NCI-H524 (cell line): ENCODE measurements around the gene ARL8A.
"Not testable (repeated sequence)": the region's sequence is repeated elsewhere in the genome, so short reads cannot be mapped to it uniquely, and the experiment has no call there.

ENCODE experiments used
- DNase-seq, 2 experiments: peaks; one replicate each; lab custom pipeline; 2025; lab: John Stamatoyannopoulos, UW

Gene ARL8A

DNA sequence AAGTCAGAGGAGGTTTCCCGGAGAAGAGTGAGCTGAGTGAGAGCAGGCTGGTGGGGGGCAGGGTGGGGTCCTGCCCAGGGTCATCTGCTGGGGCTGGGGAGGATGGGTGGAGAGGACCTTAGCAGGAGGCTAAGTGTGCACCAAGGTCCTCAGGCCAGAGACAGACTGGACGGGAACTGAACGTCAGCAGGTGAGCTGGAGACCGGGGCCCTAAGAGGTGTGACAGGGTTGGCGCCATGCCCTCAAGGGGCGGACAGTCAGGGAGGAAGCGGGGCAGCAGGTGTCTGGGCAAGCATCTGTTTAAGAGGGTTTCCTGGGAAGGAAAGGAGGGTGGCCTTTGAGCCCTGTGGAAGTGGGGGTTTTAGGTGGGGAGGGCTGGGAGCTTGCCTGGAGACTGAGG lies 29.5 kb upstream of the ARL8A start:
- no peak for DNase-seq

DNA sequence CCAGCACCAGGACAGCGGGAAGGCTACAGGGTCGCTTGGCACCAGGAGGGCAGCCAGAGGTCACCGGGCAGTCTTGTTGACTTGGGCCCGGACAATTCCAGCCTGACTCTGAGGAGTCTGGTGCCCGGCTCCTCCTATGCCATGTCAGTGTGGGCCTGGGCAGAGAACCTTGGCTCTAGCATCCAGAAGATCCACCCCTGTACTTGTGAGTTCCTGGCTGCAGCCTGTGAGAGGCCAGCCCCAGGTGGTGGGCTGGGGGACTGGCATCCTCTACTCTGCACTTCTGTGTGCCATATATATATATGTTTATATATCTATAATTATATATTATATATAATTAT lies 27.4 kb upstream of the ARL8A start:
- DNase-seq, result no peak

GRCh38 chr1:202171292-202172014 lies 26.9 kb upstream of the ARL8A start:
- DNase-seq, result no peak

DNA sequence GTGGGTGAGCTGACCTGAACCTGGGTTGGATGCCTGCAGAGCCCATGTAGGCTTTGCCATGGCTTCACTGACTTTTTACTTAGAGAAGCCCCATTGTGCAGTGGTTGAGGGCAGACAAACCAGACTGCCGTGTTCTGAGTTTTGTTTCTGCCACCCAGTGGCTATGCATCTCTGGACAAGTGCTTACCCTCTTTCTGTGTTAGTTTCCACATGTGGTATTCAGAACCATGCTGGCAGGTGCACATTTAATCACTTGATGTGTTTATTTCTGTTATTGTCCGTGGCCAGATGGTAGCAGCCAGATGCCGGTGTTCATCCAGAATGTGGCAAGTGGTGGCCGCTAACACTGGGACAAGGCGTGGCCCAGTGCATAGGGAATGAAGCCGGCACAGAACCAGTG lies 26.2 kb upstream of the ARL8A start:
- peak; percentile 80 to 91 for DNase-seq

DNA sequence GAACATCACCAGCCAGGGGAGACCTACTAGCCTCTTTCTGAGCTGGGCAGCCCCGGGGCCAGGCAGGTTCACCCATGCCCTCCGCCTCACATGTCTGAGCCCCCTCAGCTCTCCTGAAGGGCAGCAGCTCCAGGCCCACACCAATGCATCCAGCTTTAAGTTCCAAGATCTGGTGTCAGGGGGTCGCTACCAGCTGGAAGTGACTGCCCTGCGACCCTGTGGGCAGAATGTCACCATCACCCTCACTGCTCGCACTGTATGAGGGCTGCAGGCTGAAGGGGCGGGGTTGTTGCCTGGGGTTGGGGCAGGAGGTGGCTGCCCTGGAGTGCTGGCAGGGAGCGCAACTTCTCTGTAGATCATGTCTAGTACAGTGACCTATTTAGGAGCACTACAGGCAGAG lies 24.3 kb upstream of the ARL8A start:
- DNase-seq, result no peak

DNA sequence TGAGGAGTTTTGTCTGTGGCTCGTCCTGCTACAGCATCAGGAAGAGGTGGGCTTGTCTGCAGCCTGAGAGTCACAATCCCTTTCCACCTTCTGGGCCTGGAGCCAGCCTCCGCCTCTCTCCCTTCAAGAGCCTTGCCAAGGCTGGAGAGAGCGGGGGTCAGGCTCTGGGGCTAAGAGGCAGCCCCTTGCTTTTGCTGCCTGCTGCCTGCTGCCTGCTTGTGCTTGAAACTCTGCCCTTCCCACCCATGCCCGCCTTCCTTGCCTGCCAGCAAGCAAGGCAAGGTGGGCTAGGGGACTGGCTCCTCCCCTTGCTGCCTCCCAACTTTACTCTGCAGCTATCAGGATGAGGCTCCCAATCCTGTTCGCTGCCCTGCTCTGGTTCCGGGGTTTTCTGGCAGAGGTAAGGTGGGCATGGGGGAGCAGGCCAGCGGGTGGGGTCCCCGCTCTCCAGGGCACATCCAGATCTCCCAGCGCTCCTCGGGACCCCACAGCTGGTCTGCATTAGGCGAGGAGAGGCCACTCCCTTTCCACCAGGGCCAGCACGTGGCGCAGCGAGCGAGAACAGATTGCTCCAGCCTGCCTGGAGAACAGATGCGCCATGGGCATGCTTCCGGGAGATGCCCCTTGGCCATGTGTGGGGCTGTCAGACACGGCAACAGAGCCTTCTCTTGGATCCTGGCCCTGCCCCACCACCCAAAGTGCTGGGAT lies 23.3 kb upstream of the ARL8A start:
- peak; percentile 74 to 89 for DNase-seq

DNA sequence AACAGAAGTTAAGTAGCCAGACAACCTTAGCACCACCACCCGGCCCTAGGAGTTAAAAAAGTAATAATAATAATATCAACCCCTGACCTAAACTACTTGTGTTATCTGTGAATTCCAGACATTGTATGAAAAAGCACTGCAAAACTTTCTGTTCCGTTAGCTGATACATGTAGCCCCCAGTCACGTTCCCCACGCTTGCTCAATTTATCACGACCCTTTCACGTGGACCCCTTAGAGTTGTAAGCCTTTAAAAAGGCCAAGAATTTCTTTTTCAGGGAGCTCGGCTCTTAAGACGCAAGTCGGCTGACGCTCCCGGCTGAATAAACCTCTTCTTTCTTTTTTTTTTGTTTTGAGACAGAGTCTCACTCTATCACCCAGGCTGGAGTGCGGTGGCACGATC lies 22.5 kb upstream of the ARL8A start:
- not testable (repeated sequence) for DNase-seq

- no peak for DNase-seq
These were observed 21.7 kb upstream of the ARL8A start for GRCh38 chr1:202165942-202166843.

DNA sequence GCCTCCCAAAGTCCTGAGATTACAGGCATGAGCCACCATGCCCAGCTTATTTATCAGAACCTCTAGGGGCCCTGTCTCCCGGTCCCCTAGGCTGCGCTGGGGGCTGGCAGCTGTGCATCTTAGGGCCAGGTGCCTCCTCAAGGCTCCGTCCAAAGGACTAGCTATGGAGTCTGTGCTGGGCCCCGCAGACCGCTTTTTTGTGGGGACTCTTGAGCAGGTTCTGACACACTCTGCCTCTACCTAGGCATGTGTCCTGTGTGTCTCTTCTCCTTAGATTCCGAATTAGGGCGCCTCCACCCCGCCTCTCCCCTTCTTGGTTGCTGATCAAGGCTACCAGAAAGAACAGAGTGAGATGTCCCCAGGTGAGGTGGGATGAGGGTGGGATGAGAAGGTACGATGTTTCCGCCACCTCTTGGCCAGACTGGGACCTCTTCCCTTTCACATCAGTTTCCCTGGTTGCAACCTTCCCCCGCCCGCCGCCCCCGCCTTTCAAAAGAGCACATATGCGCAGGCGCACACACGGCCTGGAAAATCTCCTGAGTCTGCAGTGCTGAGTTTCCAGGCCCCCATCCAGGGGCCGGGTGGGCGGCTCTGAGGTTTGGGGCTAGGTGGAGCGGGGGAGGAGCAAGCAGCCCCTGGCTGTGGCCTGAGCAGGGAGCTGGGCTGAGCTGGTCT lies 20.9 kb upstream of the ARL8A start:
- DNase-seq, result no peak

DNA sequence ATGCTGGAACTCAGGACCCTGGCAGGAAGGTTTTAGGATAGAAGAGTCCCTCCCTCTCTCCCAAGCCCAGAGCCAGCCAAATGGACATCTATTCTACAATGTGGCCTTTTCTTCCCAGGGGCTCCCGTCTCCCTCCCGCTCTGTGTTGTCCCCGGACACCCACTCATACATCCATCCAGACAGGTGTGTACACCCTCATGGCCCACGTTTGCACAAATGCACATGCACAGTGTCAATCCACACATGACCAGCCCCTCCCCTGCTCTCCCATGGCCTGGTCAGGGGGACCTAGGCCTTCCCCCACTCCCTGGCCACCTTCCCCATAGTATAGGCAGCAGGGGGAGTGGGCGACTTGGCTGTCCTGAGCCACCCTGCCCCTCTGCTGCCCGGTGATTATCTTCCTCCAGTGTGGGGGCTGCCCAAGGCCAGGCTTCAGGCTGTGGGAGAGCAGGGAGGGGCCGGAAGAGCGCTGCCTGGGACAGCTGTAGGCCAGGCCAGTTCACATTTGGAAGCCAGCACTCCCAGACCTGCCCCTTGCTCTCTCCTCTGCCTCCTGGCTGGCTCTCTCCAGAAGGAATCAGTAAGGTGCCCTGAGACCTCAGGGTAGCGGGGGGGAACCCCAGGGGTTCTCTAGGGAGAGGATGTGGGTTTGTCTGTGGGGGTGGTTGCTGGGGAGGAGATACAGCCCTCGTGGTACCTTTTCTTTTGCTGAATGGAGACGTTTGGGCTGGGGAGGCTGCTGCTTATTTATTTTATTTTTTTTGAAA lies 19.9 kb upstream of the ARL8A start:
- DNase-seq, result no peak

GRCh38 chr1:202163281-202164270 lies 19.0 kb upstream of the ARL8A start:
- DNase-seq, result no peak

GRCh38 chr1:202162418-202163280 lies 18.1 kb upstream of the ARL8A start:
- DNase-seq, result no peak

DNA sequence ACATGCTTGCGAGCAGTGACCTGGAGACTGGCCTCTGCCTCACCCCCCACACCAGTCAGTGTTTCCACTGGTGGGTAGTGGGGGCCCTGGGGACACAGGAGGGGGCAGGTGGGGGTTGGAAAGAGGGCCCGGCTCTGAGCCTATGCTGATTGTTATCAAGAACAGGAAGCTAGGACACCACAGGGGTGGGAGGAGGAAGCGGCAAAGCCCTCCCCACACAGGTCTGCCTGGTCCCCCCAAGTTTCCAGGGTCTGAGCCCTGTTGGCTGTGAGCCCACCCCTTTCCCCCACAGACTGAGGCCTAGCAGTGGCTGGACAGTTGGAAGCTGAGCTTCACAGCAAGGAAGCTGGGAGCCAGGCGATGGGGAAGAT lies 17.5 kb upstream of the ARL8A start:
- no peak for DNase-seq

DNA sequence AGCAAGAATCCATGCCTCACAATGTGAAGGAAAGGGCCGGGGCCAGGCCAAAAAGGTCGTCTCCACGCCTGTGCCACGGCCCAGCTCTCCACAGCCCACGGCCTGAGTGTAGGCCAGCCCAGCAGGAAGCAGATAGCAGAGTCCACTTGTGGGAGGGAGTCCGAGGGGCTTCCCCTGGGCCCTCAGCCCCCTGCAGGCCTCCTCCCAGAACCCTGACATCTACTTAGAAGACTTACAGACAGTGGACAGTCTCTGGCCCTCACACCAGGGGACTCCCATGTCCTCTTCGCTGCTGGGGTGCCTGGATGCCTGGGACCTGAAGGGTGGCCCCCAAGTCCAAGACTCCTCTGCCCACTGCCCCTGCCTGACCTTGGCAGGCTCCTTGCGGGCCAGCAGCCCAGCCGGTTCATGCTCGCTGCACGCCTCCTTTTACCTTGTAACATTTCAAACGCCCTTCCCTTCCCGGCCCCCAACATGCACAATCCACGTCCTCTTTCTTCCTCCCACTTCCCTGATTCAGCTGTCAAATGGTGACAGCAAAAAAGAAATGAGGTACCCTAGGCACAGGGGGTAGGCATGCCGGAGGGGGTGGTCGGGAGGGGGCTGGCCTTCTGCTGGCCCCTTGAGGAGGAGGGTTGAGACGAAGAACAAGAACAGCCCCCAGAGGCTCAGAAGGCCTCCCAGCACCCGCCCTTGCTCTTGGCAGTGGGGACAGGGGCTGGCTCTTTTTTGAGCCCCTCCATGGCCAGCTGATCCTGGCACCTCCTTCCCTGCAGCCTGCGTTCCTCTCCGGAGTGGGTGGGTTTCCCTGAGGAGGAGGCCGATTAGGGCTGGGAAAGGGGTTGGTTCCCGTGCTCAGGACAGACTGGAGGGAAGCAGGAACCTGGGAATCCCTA lies 16.9 kb upstream of the ARL8A start:
- no peak for DNase-seq

DNA sequence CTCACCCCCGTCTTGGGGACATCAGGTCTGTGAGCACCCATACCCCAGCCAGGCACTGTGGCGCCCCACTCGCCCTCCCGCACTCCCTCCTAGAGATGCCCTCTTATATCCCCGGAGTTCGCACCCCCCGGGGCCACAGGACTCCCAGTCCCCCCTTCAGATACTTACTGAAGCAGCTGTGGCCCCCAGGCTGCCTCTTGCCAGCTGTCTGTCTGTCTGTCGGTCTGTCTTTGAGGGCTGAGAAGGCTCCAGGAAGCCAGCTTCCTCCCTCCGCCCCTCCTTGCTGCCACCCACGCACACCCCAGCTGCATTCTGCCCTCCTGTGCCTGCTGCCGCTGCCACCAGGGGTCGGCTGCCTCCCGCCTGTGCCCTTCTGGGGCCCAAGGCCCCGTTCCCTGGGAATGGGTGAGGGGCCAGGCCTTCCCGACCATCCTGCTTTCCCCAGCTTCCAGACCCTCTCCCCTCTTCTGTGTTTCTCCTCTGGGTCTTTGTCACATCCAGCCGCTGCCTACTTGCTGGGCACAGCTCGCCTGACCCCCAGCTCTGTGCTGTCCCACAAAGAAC lies 15.9 kb upstream of the ARL8A start, which contains the start of gene PTPN7:
Gene PTPN7 (minus strand): TSS at position 226 of the 564 bp plus-strand sequence. CDS start 1,200 bp downstream, outside the sequence.
- no peak for DNase-seq

GRCh38 chr1:202159534-202160371 lies 15.2 kb upstream of the ARL8A start:
- DNase-seq, result no peak
